ENCODE data around the gene YWHAE.

Gene YWHAE

DNA sequence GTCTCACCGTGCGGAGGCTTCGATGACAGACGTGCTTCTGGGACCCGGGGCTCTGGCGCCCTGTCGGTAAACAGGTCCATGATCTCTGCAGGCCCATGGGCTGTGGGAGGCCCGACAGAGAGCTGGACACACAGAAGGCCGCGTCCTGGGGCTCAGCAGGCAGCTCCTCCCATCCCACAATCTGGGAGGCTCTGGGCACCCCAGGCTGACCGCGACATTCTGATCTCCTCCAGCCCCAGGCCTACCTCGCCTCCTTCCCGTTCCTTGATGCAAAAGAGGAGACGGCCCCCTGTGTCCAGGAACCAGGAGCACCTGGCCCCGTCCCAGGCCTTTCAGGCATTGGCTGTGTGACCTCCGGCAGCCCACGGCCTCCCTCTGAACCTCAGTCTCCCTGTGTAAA, 97.3 kb downstream of the YWHAE start:
- TF ChIP-seq PAX5 (IDR thresholded peaks at IDR 0.05; ENCODE audit: insufficient read depth, low read length, severe bottlenecking) (no peak), POLR2AphosphoS5 (IDR thresholded peaks at IDR 0.05; ENCODE audit: low read depth, low read length) (no peak), POLR2A (IDR thresholded peaks at IDR 0.05; ENCODE audit: low read depth, low read length) (no peak), SPI1 (IDR thresholded peaks at IDR 0.05; ENCODE audit: low read depth, low read length) (no peak), POU2F2 (IDR thresholded peaks at IDR 0.05; ENCODE audit: low read depth, low read length) (no peak), TAF1 (IDR thresholded peaks at IDR 0.05; ENCODE audit: low read depth, low read length) (no peak)
- DNase-seq (ENCODE audit: insufficient read length, low spot score): no peak
- no peak for FAIRE-seq

DNA sequence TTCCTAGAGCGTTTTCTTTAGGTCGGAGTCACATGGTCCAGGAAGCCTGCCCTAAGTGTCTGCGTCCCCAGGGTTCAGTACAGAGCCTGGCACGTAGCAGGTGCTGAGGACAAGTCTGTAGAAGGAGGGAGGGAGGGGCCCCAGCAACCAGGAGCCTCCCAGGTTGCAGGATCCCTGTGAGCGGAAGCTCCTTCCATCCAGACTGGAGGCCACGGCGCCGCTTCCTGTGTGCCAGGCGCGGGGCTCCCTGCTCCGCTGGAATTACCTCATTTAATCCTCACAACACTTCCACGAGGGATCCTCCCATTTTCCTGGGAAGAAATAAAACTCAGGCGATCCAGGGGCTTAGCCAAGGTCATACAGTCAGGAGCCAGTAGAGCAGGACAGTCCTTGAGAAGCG, 98.5 kb downstream of the YWHAE start:
- DNase-seq (ENCODE audit: insufficient read length, low spot score) (no peak), FAIRE-seq (no peak)
- no peak for TF ChIP-seq POLR2AphosphoS5 (IDR thresholded peaks at IDR 0.05; ENCODE audit: low read depth, low read length)

GRCh38 chr17:1300371-1300905, 99.6 kb downstream of the YWHAE start:
- no peak for FAIRE-seq
- no peak for TF ChIP-seq POLR2A (IDR thresholded peaks at IDR 0.05; ENCODE audit: low read depth, low read length)
- no peak for TF ChIP-seq SPI1 (IDR thresholded peaks at IDR 0.05; ENCODE audit: low read depth, low read length)
- TF ChIP-seq POU2F2 (IDR thresholded peaks at IDR 0.05; ENCODE audit: low read depth, low read length): no peak
- TF ChIP-seq POLR2AphosphoS5 (IDR thresholded peaks at IDR 0.05; ENCODE audit: low read depth, low read length): no peak
- no peak for TF ChIP-seq TAF1 (IDR thresholded peaks at IDR 0.05; ENCODE audit: low read depth, low read length)
- no peak for TF ChIP-seq PAX5 (IDR thresholded peaks at IDR 0.05; ENCODE audit: insufficient read depth, low read length, severe bottlenecking)
- no peak for DNase-seq (ENCODE audit: insufficient read length, low spot score)

DNA sequence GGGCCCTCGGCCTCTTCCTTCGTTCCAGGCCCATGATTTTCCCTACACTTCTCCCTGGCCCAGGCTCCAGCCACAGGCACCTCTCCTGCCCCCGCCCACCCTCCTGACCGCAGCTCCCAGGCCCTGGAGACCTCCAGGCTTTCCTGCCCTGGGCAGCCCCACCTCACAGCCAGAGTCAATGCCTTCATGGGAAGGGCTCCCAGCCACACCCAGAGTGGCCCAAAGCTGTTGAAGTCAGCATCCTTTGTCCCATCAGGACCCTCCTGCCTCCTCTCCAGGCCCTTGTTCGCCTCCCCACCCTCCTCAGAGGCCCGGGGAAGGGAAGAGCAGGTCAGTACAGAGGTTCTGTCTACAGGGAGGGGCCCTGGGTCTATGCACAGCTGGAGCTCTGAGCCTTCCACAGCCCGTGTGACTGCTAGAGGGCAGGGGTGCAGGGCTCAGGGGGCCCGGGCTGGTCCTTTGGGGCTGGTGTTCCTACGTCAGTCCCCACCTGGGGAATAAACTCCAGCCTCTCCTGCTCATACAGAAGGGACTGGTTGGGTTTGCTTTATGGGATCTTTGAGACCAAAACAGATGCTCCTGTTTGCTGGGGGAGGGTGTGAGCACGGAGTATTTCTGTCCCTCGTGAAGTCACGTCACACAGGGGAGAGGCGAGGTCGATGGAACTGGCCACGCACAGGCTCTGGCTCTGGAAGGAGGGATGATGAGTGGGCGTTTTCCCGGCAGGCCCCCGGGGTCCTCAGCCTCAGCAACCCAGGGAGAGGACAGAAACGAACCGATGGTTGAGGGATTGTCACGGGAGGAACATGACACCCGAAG, 100.3 kb downstream of the YWHAE start:
- no peak for DNase-seq (ENCODE audit: insufficient read length, low spot score)
- TF ChIP-seq POU2F2 (IDR thresholded peaks at IDR 0.05; ENCODE audit: low read depth, low read length) (no peak), TAF1 (IDR thresholded peaks at IDR 0.05; ENCODE audit: low read depth, low read length) (no peak), POLR2A (IDR thresholded peaks at IDR 0.05; ENCODE audit: low read depth, low read length) (no peak)
- no peak for FAIRE-seq

DNA sequence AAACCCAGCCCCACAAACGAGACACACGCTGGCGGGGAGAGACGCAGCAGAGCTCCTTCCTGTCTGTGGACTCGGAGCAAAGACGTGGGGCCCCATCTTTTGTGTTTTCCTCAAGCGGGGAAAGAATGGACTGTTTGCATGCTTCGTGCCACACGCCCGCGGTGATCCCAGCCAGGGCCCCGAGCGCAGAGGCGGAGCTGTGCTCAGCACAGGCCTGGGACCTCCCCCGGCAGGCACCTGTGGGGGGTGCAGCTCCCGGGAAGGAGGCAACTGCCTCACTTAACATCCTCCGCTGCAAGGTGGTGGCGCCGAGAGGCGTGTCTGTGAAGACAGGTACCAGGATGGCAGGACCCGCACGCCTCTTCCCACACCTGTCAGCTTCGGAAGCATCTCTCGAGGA, 101.4 kb downstream of the YWHAE start:
- TF ChIP-seq POLR2A (IDR thresholded peaks at IDR 0.05; ENCODE audit: low read depth, low read length) (no peak), POU2F2 (IDR thresholded peaks at IDR 0.05; ENCODE audit: low read depth, low read length) (no peak), POLR2AphosphoS5 (IDR thresholded peaks at IDR 0.05; ENCODE audit: low read depth, low read length) (no peak), SPI1 (IDR thresholded peaks at IDR 0.05; ENCODE audit: low read depth, low read length) (no peak), TAF1 (IDR thresholded peaks at IDR 0.05; ENCODE audit: low read depth, low read length) (no peak), PAX5 (IDR thresholded peaks at IDR 0.05; ENCODE audit: insufficient read depth, low read length, severe bottlenecking) (no peak)
- DNase-seq (ENCODE audit: insufficient read length, low spot score): no peak
- FAIRE-seq: no peak

All from GM12891 (cell line).